Uterus (tissue), 4 donors: ENCODE measurements around the gene TAGLN2. TPM values are rescaled to one million over a fixed set of nuclear protein-coding genes. Genes with fewer than 3 reads are reported as not detected.

Experiments used
- DNase-seq, 2 donors: peaks; one replicate each; pipeline ENCODE4 v3.0.0-alpha.2; 2019 to 2020
- H3K27ac ChIP-seq, 2 donors: fragments of 200-600 bp; sonication (generic); 1 replicate in 1 of 2; 2 replicates in 1 of 2; pipeline ENCODE4 v1.5.1; 2016 to 2018
- H3K27me3 ChIP-seq, 2 donors: fragments of 200-600 bp; sonication (generic); one replicate each; pipeline ENCODE4 v1.5.1; 2018 to 2019; ENCODE audit warnings: control low read depth in 1 of 2
- H3K36me3 ChIP-seq, 2 donors: fragments of 200-600 bp; sonication (generic); one replicate each; pipeline ENCODE4 v1.5.1; 2019; ENCODE audit warnings: control low read depth in 1 of 2
- H3K4me1 ChIP-seq, 2 donors: fragments of 200-600 bp; sonication (generic); one replicate each; pipeline ENCODE4 v1.5.1; 2018 to 2019; ENCODE audit warnings: control low read depth in 1 of 2
- H3K4me3 ChIP-seq, 2 donors: fragments of 200-600 bp; sonication (generic); 1 replicate in 1 of 2; 2 replicates in 1 of 2; pipeline ENCODE4 v1.5.1; 2018 to 2019; ENCODE audit warnings: mild to moderate bottlenecking in 1 of 2
- H3K9me3 ChIP-seq, 2 donors: fragments of 200-600 bp; sonication (generic); one replicate each; pipeline ENCODE4 v1.5.1; 2019; ENCODE audit warnings: control low read depth in 1 of 2
- POLR2A ChIP-seq, 2 donors: fragments of 450-650 bp; IDR thresholded peaks; one replicate each; pipeline ENCODE4 v1.6.1; 2016; ENCODE audit warnings: antibody characterized with exemption in 2 of 2, mild to moderate bottlenecking in 1 of 2, moderate library complexity in 1 of 2
- intact Hi-C: fragments of 100-400 bp; cut with DNase I; formaldehyde crosslinking; loops from one replicate; pipeline ENCODE4 v1.15.1; 2023; ENCODE audit warnings: low total_unique reads
- total RNA-seq, 4 donors: library from RNA; depleted of rRNA in 3 of 4; stranded (reverse); fragments of >200 nt in 3 of 4; gene quantifications; one replicate each; pipeline versions ENCODE4 v1.1.0 to v1.2.4, GENCODE V29; 2014 to 2023
- TF ChIP-seq, protein P1 (sequence below), 4 experiments: fragments of 200-600 bp in 2 of 4; fragments of 450-650 bp in 2 of 4; sonication (generic) in 2 of 4; IDR thresholded peaks; one replicate each; pipeline ENCODE4 v1.5.1; 2016 to 2019; ENCODE audit warnings: antibody characterized with exemption in 4 of 4, mild to moderate bottlenecking in 2 of 4, moderate library complexity in 1 of 4
- donor health status: DM: yes; HTN: yes; CAD: no.

TAGLN2 gene
- total RNA-seq, 4 donors from 2014 or later = 113 to 246 (median 197) TPM

DNA sequence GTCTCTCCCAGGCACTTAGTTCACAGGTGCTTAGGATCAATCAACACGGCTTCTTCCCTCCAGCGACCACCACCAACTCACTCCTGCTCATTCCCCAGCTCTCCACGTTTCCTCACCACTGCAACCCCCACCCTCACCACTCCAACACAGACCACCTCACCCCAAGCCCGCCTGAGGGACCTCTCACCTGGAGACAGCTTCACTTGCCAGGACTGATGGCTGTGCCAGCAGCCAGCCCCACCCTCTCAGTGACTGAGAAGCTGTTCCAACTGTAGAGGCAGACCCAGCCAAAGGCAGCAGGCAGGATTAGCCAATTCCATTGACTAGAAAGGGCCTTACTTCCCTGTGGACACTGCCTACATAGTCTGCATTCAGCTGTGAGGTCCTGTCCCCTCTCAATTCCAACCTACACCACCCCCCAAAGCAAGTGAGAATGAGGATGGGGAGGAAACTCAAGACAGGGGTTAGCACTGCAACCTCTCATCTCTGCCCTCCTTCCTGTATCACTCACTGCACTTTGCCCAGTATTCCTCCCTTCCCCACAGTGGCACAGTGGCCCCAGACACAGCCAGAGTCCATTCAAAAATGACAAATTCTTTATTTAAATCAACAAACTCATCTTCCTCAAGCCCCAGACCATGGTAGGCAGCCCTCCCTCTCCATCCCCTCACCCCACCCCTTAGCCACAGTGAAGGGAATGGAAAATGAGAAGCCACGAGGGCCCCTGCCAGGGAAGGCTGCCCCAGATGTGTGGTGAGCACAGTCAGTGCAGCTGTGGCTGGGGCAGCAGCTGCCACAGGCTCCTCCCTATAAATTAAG lies 7.6 kb downstream of the TAGLN2 start:
- Histone ChIP-seq H3K4me3 (no peak overlapping the region), H3K36me3 (no peaks in the 10 kb centered on the region), H3K9me3 (no peaks in the 10 kb centered on the region), H3K4me1 (peaks cover 0 to 7% of the 10 kb centered on the region in 2 donors), H3K27ac (no peak overlapping the region), H3K27me3 (no peaks in the 10 kb centered on the region)
- DNase-seq = no peak
- TF ChIP-seq POLR2A (IDR thresholded peaks at IDR 0.05) = no peak
- intact Hi-C loops = no loop called here

DNA sequence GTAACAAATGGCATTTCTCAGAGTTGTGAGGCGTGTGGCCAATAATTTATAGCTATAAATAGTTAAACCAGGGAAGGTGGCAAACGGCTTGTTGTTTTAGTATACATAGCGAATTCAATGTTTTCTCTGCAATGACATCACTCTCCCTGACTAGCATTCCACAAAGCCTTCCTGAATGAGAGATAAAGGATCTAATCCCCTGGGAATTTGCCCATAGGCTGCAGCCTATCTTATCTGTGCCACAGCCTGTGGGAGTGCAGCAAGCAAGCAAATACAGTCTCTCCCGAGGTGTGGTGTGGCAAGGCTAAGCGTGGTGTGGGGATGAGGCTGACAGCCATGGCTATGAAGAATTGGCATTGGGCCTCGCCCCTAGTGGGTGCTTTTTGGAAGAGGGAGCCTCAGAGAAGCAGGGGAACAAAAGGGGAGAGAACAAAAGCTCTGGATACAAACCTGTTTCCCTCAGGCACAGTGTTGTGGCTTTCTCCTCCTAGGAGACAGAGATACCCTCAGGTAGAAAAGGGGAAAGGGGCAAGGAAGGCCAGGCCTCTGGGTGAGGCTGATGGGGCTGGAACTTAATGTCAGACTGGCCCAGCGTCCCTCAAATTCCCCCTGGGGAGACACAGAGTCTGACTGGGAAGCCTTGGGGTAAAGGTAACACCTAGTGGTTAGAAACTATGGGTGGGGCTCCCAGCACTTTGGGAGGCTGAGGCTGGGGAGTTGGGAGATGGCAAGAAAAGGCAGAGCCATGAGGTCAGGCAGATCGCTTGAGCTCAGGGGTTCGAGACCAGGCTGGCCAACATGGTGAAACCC lies 8.9 kb downstream of the TAGLN2 start:
- no peak overlapping the region for H3K4me3 ChIP-seq
- intact Hi-C loops = no loop called here
- no peaks in the 10 kb centered on the region for H3K4me1 ChIP-seq
- TF ChIP-seq, protein P1, sequence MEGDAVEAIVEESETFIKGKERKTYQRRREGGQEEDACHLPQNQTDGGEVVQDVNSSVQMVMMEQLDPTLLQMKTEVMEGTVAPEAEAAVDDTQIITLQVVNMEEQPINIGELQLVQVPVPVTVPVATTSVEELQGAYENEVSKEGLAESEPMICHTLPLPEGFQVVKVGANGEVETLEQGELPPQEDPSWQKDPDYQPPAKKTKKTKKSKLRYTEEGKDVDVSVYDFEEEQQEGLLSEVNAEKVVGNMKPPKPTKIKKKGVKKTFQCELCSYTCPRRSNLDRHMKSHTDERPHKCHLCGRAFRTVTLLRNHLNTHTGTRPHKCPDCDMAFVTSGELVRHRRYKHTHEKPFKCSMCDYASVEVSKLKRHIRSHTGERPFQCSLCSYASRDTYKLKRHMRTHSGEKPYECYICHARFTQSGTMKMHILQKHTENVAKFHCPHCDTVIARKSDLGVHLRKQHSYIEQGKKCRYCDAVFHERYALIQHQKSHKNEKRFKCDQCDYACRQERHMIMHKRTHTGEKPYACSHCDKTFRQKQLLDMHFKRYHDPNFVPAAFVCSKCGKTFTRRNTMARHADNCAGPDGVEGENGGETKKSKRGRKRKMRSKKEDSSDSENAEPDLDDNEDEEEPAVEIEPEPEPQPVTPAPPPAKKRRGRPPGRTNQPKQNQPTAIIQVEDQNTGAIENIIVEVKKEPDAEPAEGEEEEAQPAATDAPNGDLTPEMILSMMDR (IDR thresholded peaks at IDR 0.05) = no peak
- no peak for TF ChIP-seq POLR2A (IDR thresholded peaks at IDR 0.05)
- no peaks in the 10 kb centered on the region for H3K36me3 ChIP-seq
- peak overlapping the region; percentile 15 to 61 for H3K27ac ChIP-seq
- H3K27me3 ChIP-seq = no peaks in the 10 kb centered on the region
- DNase-seq = no peak
- no peaks in the 10 kb centered on the region for H3K9me3 ChIP-seq

DNA sequence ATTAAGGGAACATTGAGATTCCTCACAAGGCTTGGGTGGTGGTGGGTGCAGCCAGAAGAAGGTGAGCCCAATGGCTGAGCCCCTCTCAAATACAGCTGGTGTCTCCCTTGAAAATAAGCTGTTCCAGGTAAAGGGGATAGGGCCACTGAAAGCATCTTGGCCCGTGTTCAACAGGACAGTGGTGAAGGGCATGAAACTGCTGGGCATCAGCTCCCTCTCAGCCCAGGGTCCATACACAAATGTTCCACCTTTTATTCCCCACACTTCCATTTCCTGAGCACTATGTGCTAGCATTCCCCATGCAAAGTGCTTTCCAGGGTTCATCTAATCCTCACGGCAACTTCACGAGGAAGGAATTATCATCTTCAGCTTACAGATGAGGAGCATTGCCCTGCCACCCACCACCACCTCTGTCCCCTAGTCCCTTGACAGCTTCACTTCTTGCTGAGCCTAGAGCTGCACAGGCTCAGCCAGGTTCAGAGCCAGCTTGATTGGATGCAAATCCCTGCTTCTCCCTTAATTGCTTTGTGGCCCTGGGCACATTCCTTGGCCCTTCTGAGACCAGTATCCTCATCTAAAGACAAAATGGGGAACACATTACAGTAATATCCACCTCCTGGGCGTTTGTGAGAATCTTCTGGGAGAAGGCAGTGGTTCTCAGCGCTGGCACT lies 9.6 kb downstream of the TAGLN2 start:
- Histone ChIP-seq H3K4me1 (no peaks in the 10 kb centered on the region), H3K36me3 (no peaks in the 10 kb centered on the region)
- DNase-seq = no peak

DNA sequence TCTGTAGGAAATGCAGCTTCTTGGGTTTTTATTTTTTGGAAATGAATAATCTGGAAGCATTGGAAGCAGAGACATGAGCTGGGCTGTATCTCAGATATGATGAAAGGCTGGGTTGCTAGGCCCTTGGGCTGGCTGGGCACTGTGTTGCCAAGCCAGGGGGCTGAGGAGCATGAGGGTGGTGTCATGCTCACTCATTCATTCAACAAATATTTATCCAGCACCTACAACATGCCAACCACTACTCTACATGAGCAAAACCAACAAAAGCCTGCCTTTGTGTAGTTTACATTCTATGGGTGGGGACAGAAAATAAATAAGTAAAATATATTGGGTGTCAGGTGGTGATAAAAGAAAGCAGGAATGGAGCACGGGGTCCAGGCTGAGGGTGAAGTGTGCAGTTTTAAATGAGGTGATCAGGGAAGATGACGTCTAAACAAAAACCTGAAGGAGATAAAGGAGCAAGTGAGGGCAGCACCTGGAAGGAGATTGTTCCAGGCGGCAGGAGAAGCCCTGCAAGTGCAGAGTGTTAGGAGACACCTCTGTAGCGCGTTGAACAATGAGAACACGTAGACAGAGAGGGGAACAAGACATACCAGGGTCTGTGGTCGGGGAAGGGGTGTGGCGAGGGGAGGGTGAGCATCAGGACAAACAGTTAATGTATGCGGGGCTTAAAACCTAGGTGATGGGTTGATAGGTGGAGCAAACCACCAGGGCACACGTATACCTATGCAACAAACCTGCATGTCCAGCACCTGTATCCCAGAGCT lies 10.9 kb downstream of the TAGLN2 start:
- no peaks in the 10 kb centered on the region for H3K9me3 ChIP-seq
- H3K36me3 ChIP-seq = no peaks in the 10 kb centered on the region
- no peak overlapping the region for H3K4me3 ChIP-seq
- H3K27ac ChIP-seq = no peak overlapping the region
- intact Hi-C loops = no loop called here
- no peaks in the 10 kb centered on the region for H3K27me3 ChIP-seq
- no peak for DNase-seq
- TF ChIP-seq, protein P1 (IDR thresholded peaks at IDR 0.05) = no peak
- no peaks in the 10 kb centered on the region for H3K4me1 ChIP-seq

More for the DNA sequence above, 9.6 kb downstream of the TAGLN2 start:
- H3K27me3 ChIP-seq = no peaks in the 10 kb centered on the region
- H3K4me3 ChIP-seq = no peak overlapping the region
- TF ChIP-seq, protein P1 (IDR thresholded peaks at IDR 0.05) = no peak
- TF ChIP-seq POLR2A (IDR thresholded peaks at IDR 0.05) = no peak
- intact Hi-C loops = no loop called here
- H3K9me3 ChIP-seq = no peaks in the 10 kb centered on the region
- H3K27ac ChIP-seq = peak overlapping the region; percentile 15 to 61
